ENCODE measurements around the gene PLA2G4C.
"Not testable (repeated sequence)": the region's sequence is repeated elsewhere in the genome, so short reads cannot be mapped to it uniquely, and the experiment has no call there.

Gene PLA2G4C

GRCh38 chr19:48108997-48109782, 1.4 kb downstream of the PLA2G4C start:
- DNase-seq, result no peak

GRCh38 chr19:48103922-48104321, 6.7 kb downstream of the PLA2G4C start:
- DNase-seq, result no peak

GRCh38 chr19:48102870-48103751, 7.5 kb downstream of the PLA2G4C start:
- peak; percentile 31 to 45 for DNase-seq

GRCh38 chr19:48095612-48096175, 14.9 kb downstream of the PLA2G4C start:
- DNase-seq, result no peak

- no peak for DNase-seq
These were observed 15.8 kb downstream of the PLA2G4C start for GRCh38 chr19:48094855-48095203.

- no peak for DNase-seq
These were observed 16.3 kb downstream of the PLA2G4C start for GRCh38 chr19:48094129-48094854.

- DNase-seq, result not testable (repeated sequence)
These were observed 19.4 kb downstream of the PLA2G4C start for GRCh38 chr19:48091111-48091718.

- no peak for DNase-seq
These were observed 20.3 kb downstream of the PLA2G4C start for GRCh38 chr19:48090281-48090802.

- not testable (repeated sequence) for DNase-seq
These were observed 21.6 kb downstream of the PLA2G4C start for GRCh38 chr19:48088991-48089390.

- no peak for DNase-seq
These were observed 24.4 kb downstream of the PLA2G4C start for GRCh38 chr19:48085904-48086864.

- DNase-seq, result no peak
These were observed 25.5 kb downstream of the PLA2G4C start for GRCh38 chr19:48085076-48085475.

- no peak for DNase-seq
These were observed 29.5 kb downstream of the PLA2G4C start for GRCh38 chr19:48081106-48081505.

GRCh38 chr19:48070177-48070769, 40.3 kb downstream of the PLA2G4C start:
- not testable (repeated sequence) for DNase-seq

GRCh38 chr19:48069435-48069834, 41.2 kb downstream of the PLA2G4C start:
- no peak for DNase-seq

GRCh38 chr19:48064509-48064908, 46.1 kb downstream of the PLA2G4C start:
- DNase-seq, result no peak

- DNase-seq, result no peak
These were observed 48.9 kb downstream of the PLA2G4C start for GRCh38 chr19:48061401-48062344.

GRCh38 chr19:48060381-48060780, 50.2 kb downstream of the PLA2G4C start:
- no peak for DNase-seq

GRCh38 chr19:48059331-48059730, 51.3 kb downstream of the PLA2G4C start:
- DNase-seq, result no peak

GRCh38 chr19:48053856-48054255, 56.8 kb downstream of the PLA2G4C start:
- DNase-seq, result no peak

Data from SHP77 (cell line).